Measurements from ENCODE around the gene RPL31.

- TF ChIP-seq ZNF274 (IDR thresholded peaks at IDR 0.05; ENCODE audit: low read depth, low read length) (no peak), SUZ12 (IDR thresholded peaks at IDR 0.05; ENCODE audit: extremely low read depth, insufficient read depth, insufficient read length) (no peak)
Observed at GRCh38 chr2:100974712-100975520, 27.2 kb upstream of the RPL31 start.

All from NT2/D1 (cell line).